ENCODE results near the gene ACYP1. TPM values are rescaled to one million over a fixed set of nuclear protein-coding genes. Genes with fewer than 3 reads are reported as not detected.
"Not testable (repeated sequence)": the region's sequence is repeated elsewhere in the genome, so short reads cannot be mapped to it uniquely, and the experiment has no call there.

ACYP1 gene
- polyA plus RNA-seq, 3 donors = 2.8 to 11.8 (median 4.3) TPM

DNA sequence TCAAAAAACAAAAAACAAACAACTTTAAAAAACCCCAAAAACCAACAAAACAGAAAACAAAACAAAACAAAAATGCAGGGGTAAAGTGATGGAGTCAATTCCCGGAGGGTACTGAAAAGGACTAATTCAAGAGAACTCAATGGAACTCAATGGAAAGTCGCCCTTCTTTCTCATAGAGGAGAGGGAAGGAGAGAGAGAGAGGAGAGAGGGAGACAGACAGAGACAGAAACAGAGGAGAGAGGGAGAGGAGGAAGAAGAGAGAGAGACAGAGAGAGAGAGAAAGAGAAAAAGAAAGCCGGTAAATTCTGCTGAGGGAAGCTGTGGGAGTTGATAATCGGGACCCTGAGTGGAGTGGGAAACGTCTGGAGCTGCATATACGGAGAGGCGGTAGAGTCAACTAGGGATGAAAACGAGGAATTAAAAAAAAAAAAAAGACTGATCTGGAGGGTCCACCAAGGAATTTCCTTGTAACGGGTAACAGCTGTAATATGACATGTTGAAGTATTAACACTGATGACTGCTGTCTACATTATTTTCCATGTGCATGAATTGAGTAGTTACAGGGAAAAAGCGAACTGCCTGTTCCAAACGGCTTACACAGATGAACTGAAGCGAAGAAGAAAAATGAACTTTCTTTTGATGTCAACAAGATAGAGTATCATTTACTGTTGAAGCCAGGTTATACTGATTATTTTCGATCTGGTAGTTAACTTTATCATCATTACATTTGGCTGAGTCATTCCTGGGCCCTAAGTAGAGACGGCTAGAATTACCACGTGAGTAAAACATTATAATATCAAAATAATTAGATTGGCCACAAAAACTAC, 4.7 kb upstream of the ACYP1 start:
- Mint-ChIP-seq H3K36me3 (no peaks in the 10 kb centered on the region), H3K27ac (peak overlapping the region in 2 of 7 donors; percentile 0 to 57), H3K4me1 (peaks cover 12% of the 10 kb centered on the region), H3K27me3 (ENCODE audit: low read depth in 3 of 3) (peaks cover 0 to 3% (median 2%) of the 10 kb centered on the region in 3 donors), H3K4me3 (no peak overlapping the region), H3K9me3 (no peaks in the 10 kb centered on the region)
- TF ChIP-seq, protein P1, sequence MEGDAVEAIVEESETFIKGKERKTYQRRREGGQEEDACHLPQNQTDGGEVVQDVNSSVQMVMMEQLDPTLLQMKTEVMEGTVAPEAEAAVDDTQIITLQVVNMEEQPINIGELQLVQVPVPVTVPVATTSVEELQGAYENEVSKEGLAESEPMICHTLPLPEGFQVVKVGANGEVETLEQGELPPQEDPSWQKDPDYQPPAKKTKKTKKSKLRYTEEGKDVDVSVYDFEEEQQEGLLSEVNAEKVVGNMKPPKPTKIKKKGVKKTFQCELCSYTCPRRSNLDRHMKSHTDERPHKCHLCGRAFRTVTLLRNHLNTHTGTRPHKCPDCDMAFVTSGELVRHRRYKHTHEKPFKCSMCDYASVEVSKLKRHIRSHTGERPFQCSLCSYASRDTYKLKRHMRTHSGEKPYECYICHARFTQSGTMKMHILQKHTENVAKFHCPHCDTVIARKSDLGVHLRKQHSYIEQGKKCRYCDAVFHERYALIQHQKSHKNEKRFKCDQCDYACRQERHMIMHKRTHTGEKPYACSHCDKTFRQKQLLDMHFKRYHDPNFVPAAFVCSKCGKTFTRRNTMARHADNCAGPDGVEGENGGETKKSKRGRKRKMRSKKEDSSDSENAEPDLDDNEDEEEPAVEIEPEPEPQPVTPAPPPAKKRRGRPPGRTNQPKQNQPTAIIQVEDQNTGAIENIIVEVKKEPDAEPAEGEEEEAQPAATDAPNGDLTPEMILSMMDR (IDR thresholded peaks at IDR 0.05) = no peak
- DNase-seq = no peak
- Histone ChIP-seq H3K4me2 (replicated peaks; ENCODE audit: extremely low read depth, low read length, poor library complexity, severe bottlenecking) (peak overlapping the region; percentile 83), H4K20me1 (ENCODE audit: insufficient read depth, low read length) (no peaks in the 10 kb centered on the region), H3K27ac (ENCODE audit: low read depth in 1 of 2, low read length in 2 of 2) (peak overlapping the region; percentile 62 to 69), H3K4me1 (ENCODE audit: control insufficient read depth in 1 of 2, insufficient read depth in 2 of 2, low read length in 2 of 2) (peaks cover 19 to 36% of the 10 kb centered on the region in 2 donors), H3K79me2 (ENCODE audit: insufficient read depth, low read length) (peaks cover 3% of the 10 kb centered on the region), H3K27me3 (ENCODE audit: control insufficient read depth in 2 of 2, insufficient read depth in 2 of 2, low read length in 2 of 2) (no peaks in the 10 kb centered on the region), H2AFZ (ENCODE audit: insufficient read depth, low read depth, low read length, poor library complexity, severe bottlenecking) (peak overlapping the region; percentile 84), H3K9ac (ENCODE audit: insufficient read depth, low read length, poor library complexity, severe bottlenecking) (peak overlapping the region; percentile 34), H3K4me3 (replicated peaks in 1 of 3; ENCODE audit: low read depth in 2 of 3, low read length in 3 of 3) (peak overlapping the region; percentile 34 to 71 (median 47)), H3K36me3 (replicated peaks in 1 of 2; ENCODE audit: control insufficient read depth in 1 of 2, insufficient read depth in 2 of 2, low read length in 2 of 2) (no peaks in the 10 kb centered on the region), H3K9me3 (replicated peaks in 1 of 2; ENCODE audit: control insufficient read depth in 1 of 2, insufficient read depth in 1 of 2, low read length in 2 of 2) (no peaks in the 10 kb centered on the region)
- intact Hi-C loops (cut with micrococcal nuclease) = loop anchor here (10.0 kb wide), 2 partner anchors 64 to 124 kb away; partner anchors contain the start of gene EIF2B2 (in 1 of the 2)
- WGBS (ENCODE audit: insufficient coverage) = 49% methylated on average over 9 of the region's 15 CpGs

DNA sequence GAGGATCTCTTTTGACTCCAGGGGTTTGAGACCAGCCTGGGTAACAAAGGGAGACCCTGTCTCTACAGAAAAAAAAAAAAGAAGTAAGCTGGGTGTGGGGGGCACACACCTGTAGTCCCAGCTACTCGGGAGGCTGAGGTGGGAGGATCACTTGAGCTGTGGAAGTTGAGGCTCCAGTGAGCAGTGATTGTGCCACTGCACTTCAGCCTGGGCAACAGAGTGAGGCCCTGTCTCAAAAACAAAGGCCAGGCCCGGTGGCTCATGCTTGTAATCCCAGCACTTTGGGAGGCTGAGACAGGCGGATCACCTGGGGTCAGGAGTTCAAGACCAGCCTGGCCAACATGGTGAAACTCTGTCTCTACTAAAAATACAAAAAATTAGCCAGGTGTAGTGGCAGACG, 3.9 kb upstream of the ACYP1 start:
- H2AFZ ChIP-seq (ENCODE audit: insufficient read depth, low read depth, low read length, poor library complexity, severe bottlenecking); H3K27ac Mint-ChIP-seq; H3K4me3 ChIP-seq (replicated peaks in 1 of 3; ENCODE audit: low read depth in 2 of 3, low read length in 3 of 3); H3K27me3 ChIP-seq (ENCODE audit: control insufficient read depth in 2 of 2, insufficient read depth in 2 of 2, low read length in 2 of 2); DNase-seq; H3K9ac ChIP-seq (ENCODE audit: insufficient read depth, low read length, poor library complexity, severe bottlenecking); H3K9me3 Mint-ChIP-seq; H3K27me3 Mint-ChIP-seq (ENCODE audit: low read depth in 3 of 3); H3K9me3 ChIP-seq (replicated peaks in 1 of 2; ENCODE audit: control insufficient read depth in 1 of 2, insufficient read depth in 1 of 2, low read length in 2 of 2); H3K36me3 Mint-ChIP-seq; H3K36me3 ChIP-seq (replicated peaks in 1 of 2; ENCODE audit: control insufficient read depth in 1 of 2, insufficient read depth in 2 of 2, low read length in 2 of 2); H3K4me2 ChIP-seq (replicated peaks; ENCODE audit: extremely low read depth, low read length, poor library complexity, severe bottlenecking); H3K4me3 Mint-ChIP-seq; H4K20me1 ChIP-seq (ENCODE audit: insufficient read depth, low read length); H3K27ac ChIP-seq (ENCODE audit: low read depth in 1 of 2, low read length in 2 of 2): not testable (repeated sequence)
- intact Hi-C loops (cut with micrococcal nuclease) = loop anchor here (10.0 kb wide), 2 partner anchors 63 to 123 kb away; partner anchors contain the start of gene EIF2B2 (in 1 of the 2)
- Histone ChIP-seq H3K4me1 (ENCODE audit: control insufficient read depth in 1 of 2, insufficient read depth in 2 of 2, low read length in 2 of 2) (peaks cover 24 to 43% of the 10 kb centered on the region in 2 donors), H3K79me2 (ENCODE audit: insufficient read depth, low read length) (peaks cover 10% of the 10 kb centered on the region)
- peaks cover 19% of the 10 kb centered on the region for H3K4me1 Mint-ChIP-seq
- 100% methylated on average over 2 of the region's 4 CpGs for WGBS (ENCODE audit: insufficient coverage)
